ENCODE results near the gene MTMR2.

Gene MTMR2

DNA sequence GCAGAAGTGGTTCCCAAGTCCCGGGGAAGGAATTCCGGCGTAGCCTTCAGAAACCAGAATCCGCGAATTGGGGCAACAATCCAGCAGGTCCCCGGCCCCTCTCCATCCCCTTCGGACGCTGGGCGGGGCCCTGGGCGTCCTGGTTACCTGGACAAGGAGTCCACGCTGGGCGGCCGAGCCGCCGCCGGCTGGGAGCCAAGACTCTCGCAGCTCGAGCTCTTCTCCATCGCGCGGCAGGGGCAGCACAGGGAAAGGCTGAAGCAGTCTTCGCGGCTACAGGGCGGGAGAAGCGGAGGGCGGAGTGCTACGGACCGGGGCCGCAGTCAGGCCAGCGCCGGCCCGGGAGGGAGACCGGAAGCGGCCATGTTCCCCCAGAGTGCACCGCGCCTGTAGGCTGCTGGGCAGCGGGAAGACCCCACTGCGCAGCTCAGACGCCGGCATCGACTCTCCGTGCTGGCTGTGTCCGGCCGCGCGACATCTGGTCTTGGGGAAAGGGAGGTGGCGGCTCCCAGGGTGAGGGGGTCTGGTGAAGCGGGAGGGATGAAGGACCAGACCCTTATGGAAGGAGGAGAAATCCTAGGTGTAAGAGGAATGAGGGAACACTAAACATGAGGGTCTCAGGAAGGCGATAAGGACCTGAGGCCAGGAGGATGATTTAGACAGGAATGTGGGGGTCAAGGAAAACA is at the start of gene MTMR2:
Gene MTMR2, minus strand, starts transcription at position 380 of the 686 bp plus-strand sequence. Its CDS starts 153 bp downstream, at position 227.
- DNase-seq, result peak; percentile 43

DNA sequence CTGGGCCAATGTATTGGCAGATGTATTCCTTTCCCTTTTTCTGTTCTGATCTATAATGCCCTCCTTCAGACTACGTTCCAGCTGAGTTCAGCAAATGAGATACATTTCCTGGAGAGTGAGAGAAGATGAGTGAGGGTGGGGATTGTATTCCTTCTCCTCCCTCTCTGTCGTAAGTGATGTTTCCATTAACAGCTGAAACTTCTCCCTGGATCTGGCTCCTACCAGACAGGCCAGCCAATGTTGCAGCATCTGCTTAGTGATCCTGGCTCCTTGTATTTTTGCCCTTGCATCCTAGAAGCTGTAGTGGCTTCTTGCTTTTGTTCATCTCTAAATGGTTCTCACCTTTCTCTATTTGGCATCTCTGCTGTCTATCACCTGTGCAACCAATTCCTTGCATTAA is 48.2 kb upstream of the MTMR2 start:
- DNase-seq, result no peak

DNA sequence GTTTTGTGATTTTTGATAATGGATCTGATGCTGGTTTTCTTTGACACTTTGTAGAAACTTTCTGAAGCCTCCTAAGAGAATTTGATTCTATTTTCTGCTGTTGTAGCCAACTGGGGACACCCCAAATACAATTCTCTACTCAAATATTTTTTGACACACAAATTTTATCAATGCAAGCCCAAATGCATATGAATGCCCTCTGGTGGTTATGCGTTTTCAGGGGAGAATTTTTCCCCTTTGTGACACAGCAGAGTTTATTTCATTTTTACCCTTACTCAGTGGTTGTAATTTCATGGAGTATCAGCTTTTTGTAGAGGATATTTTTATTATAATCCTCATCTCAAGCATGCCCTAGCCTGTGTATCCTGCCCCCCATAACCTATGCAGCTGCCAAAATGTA is 44.7 kb upstream of the MTMR2 start:
- no peak for DNase-seq

DNA sequence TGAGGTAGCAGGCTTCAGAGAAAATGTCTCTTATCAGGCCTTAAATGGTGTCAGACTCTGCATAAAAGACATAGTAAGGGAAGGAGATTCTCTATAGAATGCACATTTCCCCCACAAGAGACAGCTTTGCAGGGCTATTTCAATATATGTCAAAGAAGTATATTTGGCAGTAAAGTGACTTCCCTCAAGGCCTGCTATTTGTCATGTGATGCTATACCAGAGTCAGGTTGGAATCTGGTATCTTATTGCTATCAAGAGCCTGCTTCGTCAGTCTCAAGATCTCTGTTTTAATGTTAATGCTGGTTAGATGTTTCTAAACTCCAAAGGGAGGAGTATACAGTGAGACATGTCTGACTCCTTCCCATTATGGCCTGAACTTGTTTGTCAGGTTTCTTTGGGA is 40.4 kb upstream of the MTMR2 start:
- DNase-seq, result no peak

DNA sequence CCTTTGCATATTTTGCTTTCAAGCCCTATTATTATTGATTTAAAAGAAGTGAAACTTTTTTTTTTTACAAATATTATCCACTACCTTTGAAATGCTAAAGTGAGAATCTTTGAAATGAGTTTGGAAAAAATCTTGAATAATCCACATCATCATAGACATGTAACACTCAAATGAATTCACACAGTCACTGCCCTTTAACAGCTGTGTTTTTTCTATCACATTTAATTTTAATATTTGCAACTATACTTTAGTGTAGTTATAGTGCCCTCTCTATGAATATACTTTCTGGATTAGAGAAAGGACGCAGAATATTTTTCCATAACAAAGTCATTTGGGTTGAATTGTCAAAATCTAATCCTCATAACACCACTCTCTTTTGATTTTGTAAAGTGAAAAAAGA is 37.9 kb upstream of the MTMR2 start:
- DNase-seq, result no peak

DNA sequence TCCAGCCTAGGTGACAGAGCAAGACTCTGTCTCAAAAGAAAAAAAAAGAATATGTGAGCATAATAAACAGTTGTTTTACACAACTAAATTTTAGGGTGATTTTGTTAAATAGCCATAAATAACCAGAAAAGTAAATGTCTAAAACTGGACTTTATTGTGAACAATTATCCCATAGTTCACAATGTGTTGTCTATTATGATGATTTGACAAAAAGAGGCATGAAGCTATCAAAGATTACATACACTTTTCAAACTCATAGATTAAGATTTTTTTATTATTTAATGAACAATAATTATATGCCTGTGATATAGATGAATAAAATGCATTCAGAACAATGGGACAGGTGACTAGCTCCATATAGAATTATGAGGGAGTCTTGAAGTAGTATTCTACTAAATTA is 27.0 kb upstream of the MTMR2 start:
- DNase-seq, result no peak

DNA sequence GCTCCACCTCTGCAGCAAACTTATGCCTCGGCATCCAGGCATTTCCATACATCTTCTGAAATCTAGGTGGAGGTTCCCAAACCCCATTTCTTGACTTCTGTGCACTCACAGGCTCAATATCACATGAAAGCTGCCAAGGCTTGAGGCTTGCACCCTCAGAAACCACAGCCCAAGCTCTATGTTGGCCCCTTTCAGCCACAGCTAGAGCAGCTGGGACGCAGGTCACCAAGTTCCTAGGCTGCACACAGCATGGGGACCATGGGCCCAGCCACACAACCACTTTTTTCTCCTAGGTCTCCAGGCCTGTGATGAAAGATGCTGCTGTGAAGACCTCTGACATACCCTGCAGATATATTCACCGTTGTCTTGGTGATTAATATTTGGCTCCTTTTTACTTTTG is 24.7 kb upstream of the MTMR2 start:
- DNase-seq, result no peak

DNA sequence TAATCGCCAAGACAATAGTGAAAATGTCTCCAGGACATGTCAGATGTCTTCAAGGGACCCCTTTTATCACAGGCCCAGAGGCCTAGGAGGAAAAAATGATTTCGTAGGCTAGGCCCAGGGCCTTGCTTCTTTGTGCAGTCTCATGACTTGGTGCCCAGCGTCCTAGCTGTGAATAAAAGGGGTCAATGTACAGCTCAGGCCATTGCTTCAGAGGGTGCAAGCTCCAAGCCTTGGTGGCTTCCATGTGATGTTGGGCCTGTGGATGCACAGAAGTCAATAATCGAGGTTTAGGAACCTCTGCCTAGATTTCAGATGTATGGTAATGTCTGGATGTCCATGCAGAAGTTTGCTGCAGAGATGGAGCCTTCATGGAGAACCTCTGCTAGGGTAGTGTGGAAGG is 20.7 kb upstream of the MTMR2 start:
- DNase-seq, result no peak

DNA sequence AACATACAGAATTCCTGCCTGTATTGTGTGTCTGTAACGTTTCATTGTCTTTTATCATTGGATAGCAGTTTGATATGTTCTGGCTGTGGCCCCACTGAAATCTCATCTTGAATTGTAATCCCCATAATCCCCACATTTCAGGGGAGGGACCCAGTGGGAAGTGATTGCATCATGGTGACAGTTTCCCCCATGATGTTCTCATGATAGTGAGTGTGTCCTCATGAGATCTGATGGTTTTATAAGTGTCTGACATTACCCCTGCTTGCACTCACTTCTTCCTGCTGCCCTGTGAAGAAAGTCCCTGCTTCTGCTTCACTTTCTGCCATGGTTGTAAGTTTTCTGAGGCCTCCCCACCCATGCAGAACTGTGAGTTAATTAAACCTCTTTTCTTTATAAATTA is 19.6 kb upstream of the MTMR2 start:
- DNase-seq, result no peak

DNA sequence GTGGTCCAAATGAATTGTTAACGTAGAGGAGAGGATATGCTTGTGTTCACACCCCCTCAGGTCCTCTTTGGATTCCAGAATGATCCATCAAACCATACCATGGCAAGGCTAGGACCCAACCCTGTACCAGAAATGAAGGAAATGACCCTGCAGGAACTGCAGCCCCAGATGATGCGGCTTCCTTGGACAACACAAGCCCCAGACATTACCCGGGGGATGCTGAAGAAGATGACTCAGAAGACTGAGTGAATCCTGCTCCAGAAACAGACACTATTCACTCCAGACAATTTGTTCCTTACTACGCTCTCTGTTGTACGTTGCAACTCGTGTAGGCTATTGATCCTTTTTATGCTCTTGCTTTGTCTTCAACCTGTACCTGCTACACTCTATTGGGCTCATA is 15.2 kb upstream of the MTMR2 start:
- no peak for DNase-seq

DNA sequence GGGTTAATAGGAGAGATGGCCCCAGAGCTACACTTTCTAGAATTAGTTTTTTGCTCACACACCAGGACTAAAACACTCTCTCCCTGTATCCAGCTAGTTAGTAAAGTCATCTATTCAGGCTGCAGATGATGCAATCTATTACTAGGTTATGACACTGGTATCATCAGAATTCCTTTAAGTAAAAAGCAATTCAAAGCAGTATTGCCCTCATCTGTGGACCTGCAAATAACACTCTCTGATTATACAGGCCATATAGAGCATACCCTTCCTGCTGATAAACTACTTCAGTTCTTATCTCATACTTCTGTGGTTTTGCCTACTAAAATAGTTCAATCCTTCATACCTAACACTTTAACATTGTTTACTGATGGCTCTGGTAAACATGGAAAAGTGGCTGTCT is 13.5 kb upstream of the MTMR2 start:
- DNase-seq, result no peak

DNA sequence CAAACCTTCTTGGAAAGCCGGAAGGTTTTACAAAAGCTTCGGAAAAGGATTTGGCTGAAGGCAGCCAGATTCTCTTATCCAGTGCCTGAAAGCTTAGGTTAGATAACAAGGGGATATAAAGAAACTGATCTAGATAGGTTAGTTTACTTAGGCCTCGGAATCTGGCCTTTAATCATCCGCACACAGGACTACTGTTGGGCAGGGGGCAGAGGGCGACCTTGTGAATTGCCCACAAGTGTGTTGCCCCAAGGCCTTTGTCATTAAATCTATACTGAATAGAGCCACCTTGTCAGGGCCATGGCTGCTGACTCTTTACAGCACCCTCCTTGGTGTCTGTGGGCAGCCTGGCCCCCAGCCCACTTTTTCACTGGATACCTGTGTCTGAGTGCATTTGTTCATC is 9.7 kb upstream of the MTMR2 start:
- no peak for DNase-seq

DNA sequence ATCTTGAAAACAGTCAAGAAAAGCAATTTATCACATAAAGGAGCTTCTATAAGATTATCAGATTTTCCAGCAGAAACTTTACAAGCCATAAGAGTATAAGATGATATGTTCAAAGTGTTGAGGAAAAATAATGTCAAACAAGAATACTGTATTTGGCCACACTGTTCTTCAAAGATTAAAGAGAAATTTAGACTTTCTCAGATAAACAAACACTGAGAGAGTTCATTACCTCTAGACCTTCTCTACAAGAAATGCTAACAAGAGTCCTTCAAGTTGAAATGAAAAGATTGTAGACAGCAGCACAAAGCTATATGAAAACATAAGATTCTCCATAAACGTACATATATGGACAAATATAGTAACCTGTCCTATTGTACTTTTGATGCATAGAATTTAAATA is 8.0 kb upstream of the MTMR2 start:
- no peak for DNase-seq

DNA sequence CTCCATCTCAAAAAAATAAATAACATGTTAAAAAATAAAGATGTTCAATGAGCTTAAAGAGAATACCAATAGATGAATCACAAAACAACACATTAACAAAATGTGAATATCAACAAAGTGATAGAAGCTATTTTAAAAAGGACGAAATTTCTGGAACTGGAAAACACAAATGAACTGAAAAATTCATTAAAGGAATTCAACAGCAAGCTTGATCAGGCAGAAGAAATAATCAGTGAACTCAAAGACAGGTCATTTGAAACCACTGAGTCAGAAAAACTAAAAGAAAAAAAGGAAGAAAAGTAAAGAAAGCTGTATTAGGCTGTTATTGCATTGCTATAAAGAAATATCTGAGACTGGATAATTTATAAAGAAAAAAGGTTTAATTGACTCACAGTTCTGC is 7.0 kb upstream of the MTMR2 start:
- no peak for DNase-seq

DNA sequence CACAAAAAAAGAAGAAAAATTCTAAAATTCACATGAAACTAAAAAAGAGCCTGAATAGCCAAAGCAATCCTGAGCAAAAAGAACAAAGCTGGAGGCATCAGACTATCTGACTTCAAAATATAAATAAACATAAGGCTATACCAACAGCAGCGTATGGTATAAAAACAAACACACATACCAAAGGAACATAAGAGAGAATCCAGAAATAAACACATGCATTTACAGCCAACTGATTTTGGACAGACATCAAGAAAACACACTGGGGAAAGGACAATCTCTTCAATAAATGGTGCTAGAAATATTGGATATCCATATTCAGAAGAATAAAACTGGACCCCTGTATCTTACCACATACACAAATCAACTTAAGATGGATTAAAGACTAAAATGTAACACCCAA is 2.8 kb upstream of the MTMR2 start:
- no peak for DNase-seq

DNA sequence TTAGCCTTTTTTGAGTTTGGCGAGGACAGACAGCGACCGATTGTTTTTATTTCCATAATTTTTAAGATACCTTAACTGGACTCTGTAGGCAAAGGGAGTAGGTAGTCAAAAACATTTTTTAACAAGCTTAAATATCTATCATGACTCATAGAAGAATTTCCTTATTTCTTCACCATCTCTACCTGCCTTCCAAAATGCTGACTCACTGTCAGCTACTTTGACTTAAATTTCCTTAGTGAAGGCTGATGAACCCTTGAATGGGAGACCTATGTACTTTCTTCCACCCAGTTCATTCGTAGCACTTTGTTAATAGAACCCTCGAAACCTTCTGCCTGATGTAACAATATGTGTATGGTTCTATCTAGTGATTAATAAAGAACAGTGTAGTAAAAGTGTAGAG is 1.1 kb upstream of the MTMR2 start:
- no peak for DNase-seq

DNA sequence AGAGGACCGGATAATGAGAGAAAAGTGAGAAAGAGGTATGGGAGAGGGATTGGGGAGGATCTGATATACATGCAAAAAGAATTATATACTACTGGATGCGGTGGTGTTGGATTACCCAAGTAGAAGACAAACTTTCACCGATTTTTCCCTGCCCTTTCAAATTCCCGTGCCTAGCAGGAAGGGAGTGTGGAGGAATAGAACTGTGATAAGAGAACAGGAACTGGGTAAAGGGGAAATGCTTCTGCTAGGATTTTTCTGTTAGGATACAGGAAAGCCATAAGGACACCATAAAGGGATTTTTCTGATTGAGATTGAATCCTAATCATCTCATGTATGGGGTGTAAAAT is 480 bp upstream of the MTMR2 start:
- DNase-seq, result no peak

DNA sequence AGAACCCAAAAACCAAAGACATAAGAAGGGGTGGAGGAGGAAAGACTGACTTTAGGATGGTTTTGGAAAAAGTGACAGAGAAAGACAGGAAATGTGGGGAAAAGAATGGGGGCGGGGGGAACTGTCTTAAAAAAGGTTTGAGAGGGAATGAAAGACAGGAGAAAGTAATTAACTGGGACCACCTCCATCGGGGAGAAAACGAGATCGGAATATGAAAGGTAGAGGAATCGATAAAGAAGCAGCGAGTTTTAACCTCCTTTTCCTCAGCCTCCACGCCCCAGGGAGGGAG is 524 bp downstream of the MTMR2 start:
- DNase-seq, result peak; percentile 1

DNA sequence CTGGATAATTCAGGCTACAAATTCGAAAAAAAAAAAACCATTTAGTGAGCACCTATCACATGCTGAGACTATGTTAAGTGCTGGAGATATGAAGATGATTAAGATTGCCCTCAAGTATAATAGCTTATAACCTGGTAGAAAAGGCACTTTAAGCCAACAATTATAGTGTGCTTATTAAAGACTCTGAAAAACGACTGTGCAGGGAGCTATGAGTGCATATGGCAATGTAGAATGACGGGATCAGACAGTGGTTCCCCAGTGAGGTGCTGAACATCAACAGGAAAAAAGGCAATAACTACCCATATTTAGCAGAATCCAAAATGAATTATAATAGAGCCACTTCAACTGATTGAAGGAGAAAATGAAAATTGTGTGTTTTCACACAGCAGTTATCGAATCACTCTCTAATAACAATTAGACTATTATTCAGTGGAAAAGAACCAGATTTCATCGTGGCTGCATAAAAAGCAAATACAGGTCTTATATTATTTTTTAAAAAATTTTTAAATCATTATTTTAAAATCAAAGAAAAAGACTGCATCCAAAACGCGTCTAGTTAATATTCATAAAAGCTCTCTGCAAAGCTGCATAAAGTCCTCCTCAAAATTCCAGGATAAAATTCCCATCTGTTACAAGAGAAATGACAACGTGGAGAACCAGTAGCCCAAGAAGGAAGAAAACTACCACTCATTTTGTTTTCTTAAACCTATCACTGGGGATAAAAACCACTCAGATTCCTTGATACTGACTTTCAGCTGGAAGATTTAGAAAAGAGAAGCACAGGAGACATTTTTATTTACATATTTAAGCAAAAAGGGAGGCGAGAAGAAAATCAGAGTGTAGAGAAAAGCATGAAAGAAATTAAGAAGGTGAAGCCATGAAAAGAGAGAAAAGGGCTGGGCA is 1.1 kb downstream of the MTMR2 start:
- no peak for DNase-seq

DNA sequence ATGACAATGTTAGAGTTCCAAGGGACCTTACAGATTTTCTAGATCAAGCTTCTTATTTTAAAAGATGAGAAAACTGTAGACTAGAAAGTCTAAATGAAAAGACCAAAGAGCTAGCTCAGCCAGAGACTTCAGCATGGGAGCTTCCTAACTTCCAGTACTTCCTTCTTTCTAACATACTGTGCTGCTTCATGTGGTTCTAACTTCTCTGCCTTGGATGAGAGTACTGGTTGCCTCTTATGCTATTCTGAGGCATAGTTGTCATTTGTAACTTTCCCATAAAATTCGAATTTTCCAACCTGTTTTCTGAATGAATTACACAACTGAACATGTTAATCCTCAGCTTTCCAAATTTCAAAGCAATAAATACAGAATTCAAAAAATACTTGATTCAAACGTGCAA is 1.8 kb downstream of the MTMR2 start:
- DNase-seq, result no peak

DNA sequence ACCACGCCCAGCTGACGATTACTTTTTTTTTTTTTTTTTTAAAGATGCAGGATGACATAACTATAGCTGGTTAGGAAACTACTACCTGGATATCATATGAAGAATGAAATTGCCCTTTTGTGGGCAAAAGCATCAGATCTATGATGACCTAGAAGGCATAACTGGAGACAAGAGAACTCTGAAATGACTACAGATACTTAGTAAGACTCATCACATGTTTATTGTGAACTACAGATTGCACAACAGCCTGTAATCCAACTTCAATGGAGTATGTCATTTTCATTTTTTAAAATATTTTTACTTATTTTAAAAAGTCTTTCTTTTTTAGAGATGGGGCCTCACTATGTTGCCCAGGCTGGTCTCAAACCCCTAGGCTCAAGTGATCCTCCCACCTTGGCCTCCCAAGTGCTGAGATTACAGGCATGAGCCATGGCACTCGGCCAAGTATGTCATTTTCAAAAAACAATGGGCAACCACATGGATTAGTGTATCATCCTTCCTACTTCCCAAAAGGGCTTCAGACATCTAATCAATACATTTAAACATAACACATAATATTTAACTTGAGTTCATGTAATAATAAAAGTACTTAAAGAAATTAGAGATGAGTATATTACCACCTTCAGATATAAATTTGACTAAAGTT is 3.3 kb downstream of the MTMR2 start:
- DNase-seq, result no peak

DNA sequence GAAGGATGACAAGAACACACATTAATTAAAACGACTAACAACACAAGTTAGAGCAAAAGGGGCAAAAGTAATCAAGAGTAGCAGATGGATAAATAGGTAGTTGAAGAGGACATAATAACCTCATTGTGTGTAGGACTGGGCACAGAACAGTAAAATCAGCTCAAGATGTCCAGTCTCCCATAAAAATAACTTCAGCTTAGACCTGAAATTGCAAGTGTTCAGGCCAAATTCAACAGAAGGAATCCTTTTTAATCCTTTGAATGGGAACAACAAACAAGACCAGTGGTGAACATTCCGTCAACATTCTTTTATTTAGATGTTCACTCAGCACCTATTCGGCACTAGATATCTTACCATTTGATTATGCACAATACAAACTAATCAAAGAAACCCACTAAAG is 4.4 kb downstream of the MTMR2 start:
- DNase-seq, result no peak

DNA sequence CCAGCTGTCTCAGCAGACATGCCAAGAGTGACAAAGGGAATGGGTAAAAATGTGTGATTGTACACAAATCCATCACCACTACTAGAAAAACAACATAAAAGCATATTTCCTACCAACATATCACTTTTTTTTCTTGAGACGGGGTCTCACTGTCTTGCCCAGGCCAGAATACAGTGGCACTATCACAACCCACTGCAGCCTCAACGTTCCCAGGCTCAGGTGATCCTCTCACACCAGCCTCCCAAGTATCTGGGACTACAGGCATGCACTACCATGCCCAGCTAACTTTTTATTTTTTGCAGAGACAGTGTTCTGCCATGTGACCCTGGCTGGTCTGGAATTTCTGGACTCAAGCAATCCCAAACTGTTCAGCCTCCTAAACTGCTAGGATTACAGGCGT is 5.2 kb downstream of the MTMR2 start:
- no peak for DNase-seq

DNA sequence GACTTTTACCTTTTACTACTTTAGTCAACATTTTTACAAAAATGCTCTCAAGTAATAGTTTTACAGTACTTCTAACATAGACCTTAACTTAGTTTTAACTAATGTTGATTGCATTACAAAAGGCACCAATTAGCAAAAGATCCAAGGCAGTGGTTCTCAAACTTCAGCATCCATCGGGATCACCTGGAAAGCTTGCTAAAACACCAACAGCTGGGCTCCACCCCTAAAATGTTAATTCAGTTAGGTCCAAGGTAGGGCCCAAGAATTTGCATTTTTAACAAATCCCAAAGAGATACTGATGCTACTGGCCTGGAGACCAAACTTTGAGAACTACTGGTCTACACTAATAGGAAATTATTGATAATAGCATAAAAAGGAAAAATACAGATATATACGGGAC is 5.9 kb downstream of the MTMR2 start:
- no peak for DNase-seq
